Upper lobe of left lung (tissue), 4 donors: ENCODE measurements around the gene CALML6.

Experiments used
- CTCF ChIP-seq, 6 experiments: fragments of 450-650 bp in 4 of 6; fragments of 200-600 bp in 2 of 6; sonication (generic) in 2 of 6; IDR thresholded peaks; one replicate each; pipeline ENCODE4 v1.5.1; 2016 to 2019; ENCODE audit warnings: antibody characterized with exemption in 6 of 6
- POLR2A ChIP-seq, 4 donors: fragments of 450-650 bp; IDR thresholded peaks; one replicate each; pipeline ENCODE4 v1.5.1; 2016 to 2017; ENCODE audit warnings: antibody characterized with exemption in 4 of 4, mild to moderate bottlenecking in 2 of 4
- POLR2AphosphoS5 ChIP-seq, 2 donors: sonication (generic); formaldehyde crosslinking; IDR thresholded peaks; one replicate each; pipeline ENCODE4 v1.5.1; 2017; ENCODE audit warnings: antibody characterized with exemption in 2 of 2

GRCh38 chr1:1894354-1895059, 20.6 kb upstream of the CALML6 start:
- TF ChIP-seq POLR2A (IDR thresholded peaks at IDR 0.05) (no peak), CTCF (IDR thresholded peaks at IDR 0.05) (no peak), POLR2AphosphoS5 (IDR thresholded peaks at IDR 0.05) (no peak)
